Measurements from ENCODE around the gene PPFIBP1.
"Not testable (repeated sequence)": the region's sequence is repeated elsewhere in the genome, so short reads cannot be mapped to it uniquely, and the experiment has no call there.

The PPFIBP1 gene

DNA sequence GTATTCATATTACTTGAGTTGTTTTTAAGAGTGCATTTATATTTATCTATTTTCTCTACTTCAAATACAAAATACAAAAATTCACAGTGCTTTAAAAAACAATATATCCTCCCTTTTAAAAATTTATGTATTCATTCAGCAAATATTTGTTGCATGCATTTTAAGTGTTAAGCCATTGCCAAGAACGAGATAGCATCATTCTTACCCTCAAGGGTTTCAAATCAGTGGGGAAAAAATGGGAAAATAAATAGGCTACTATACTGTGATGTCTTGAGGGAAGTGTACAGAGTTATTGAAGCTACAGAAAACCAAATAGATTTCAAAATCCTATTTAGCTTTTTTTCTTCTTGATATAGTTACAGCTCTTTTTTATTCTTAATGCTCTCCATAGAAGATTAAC is 209.8 kb downstream of the PPFIBP1 start:
- no peak overlapping the region for H3K4me3 ChIP-seq (ENCODE audit: low read depth, low read length, poor library complexity, severe bottlenecking)
- H2AFZ ChIP-seq (ENCODE audit: low read length) = no peak overlapping the region
- no peaks in the 10 kb centered on the region for H4K20me1 ChIP-seq (ENCODE audit: insufficient read depth, low read length)
- H3K27me3 ChIP-seq (ENCODE audit: insufficient read depth, low read length) = no peaks in the 10 kb centered on the region
- H3K36me3 ChIP-seq (ENCODE audit: insufficient read depth, low read length) = peaks cover 60% of the 10 kb centered on the region
- no peaks in the 10 kb centered on the region for H3K79me2 ChIP-seq (ENCODE audit: insufficient read depth, low read length)
- no peaks in the 10 kb centered on the region for H3K9me2 ChIP-seq (ENCODE audit: low read depth, low read length)
- no peak overlapping the region for H3K27ac ChIP-seq (ENCODE audit: low read depth, low read length, poor library complexity, severe bottlenecking)
- peaks cover 11% of the 10 kb centered on the region for H3K4me1 ChIP-seq (ENCODE audit: insufficient read depth, low read length, severe bottlenecking)
- H3K4me2 ChIP-seq (ENCODE audit: low read length) = no peak overlapping the region
- H3K9ac ChIP-seq (ENCODE audit: low read length) = no peak overlapping the region
- no peaks in the 10 kb centered on the region for H3F3A ChIP-seq (ENCODE audit: insufficient read depth, low read length)
- H3K9me3 ChIP-seq (ENCODE audit: low read length) = no peaks in the 10 kb centered on the region
- TF ChIP-seq, protein P1, sequence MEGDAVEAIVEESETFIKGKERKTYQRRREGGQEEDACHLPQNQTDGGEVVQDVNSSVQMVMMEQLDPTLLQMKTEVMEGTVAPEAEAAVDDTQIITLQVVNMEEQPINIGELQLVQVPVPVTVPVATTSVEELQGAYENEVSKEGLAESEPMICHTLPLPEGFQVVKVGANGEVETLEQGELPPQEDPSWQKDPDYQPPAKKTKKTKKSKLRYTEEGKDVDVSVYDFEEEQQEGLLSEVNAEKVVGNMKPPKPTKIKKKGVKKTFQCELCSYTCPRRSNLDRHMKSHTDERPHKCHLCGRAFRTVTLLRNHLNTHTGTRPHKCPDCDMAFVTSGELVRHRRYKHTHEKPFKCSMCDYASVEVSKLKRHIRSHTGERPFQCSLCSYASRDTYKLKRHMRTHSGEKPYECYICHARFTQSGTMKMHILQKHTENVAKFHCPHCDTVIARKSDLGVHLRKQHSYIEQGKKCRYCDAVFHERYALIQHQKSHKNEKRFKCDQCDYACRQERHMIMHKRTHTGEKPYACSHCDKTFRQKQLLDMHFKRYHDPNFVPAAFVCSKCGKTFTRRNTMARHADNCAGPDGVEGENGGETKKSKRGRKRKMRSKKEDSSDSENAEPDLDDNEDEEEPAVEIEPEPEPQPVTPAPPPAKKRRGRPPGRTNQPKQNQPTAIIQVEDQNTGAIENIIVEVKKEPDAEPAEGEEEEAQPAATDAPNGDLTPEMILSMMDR (IDR thresholded peaks at IDR 0.05; ENCODE audit: low read length) = no peak
- TF ChIP-seq EZH2 (IDR thresholded peaks at IDR 0.05; ENCODE audit: borderline replicate concordance, low read length) = no peak

- H3K79me2 ChIP-seq (ENCODE audit: insufficient read depth, low read length); H3K9ac ChIP-seq (ENCODE audit: low read length); H3K9me3 ChIP-seq (ENCODE audit: low read length); H4K20me1 ChIP-seq (ENCODE audit: insufficient read depth, low read length); H3K9me2 ChIP-seq (ENCODE audit: low read depth, low read length); H2AFZ ChIP-seq (ENCODE audit: low read length); H3K27me3 ChIP-seq (ENCODE audit: insufficient read depth, low read length); H3K4me2 ChIP-seq (ENCODE audit: low read length); H3K4me3 ChIP-seq (ENCODE audit: low read depth, low read length, poor library complexity, severe bottlenecking); H3K27ac ChIP-seq (ENCODE audit: low read depth, low read length, poor library complexity, severe bottlenecking); H3F3A ChIP-seq (ENCODE audit: insufficient read depth, low read length): not testable (repeated sequence)
- Histone ChIP-seq H3K36me3 (ENCODE audit: insufficient read depth, low read length) (peaks cover 60% of the 10 kb centered on the region), H3K4me1 (ENCODE audit: insufficient read depth, low read length, severe bottlenecking) (peaks cover 11% of the 10 kb centered on the region)
Observed at GRCh38 chr12:27734321-27734720, 210.3 kb downstream of the PPFIBP1 start.

- Histone ChIP-seq H3K79me2 (ENCODE audit: insufficient read depth, low read length) (no peaks in the 10 kb centered on the region), H3K4me1 (ENCODE audit: insufficient read depth, low read length, severe bottlenecking) (peaks cover 20% of the 10 kb centered on the region), H3K4me3 (ENCODE audit: low read depth, low read length, poor library complexity, severe bottlenecking) (no peak overlapping the region), H3F3A (ENCODE audit: insufficient read depth, low read length) (no peaks in the 10 kb centered on the region), H3K27me3 (ENCODE audit: insufficient read depth, low read length) (no peaks in the 10 kb centered on the region), H3K4me2 (ENCODE audit: low read length) (no peak overlapping the region), H4K20me1 (ENCODE audit: insufficient read depth, low read length) (no peaks in the 10 kb centered on the region), H3K27ac (ENCODE audit: low read depth, low read length, poor library complexity, severe bottlenecking) (no peak overlapping the region), H3K9me2 (ENCODE audit: low read depth, low read length) (no peaks in the 10 kb centered on the region), H2AFZ (ENCODE audit: low read length) (no peak overlapping the region), H3K9me3 (ENCODE audit: low read length) (no peaks in the 10 kb centered on the region), H3K36me3 (ENCODE audit: insufficient read depth, low read length) (peaks cover 75% of the 10 kb centered on the region), H3K9ac (ENCODE audit: low read length) (no peak overlapping the region)
- TF ChIP-seq, protein P1 (IDR thresholded peaks at IDR 0.05; ENCODE audit: low read length) = no peak
- TF ChIP-seq EZH2 (IDR thresholded peaks at IDR 0.05; ENCODE audit: borderline replicate concordance, low read length) = no peak
Observed at GRCh38 chr12:27743601-27744000, 219.6 kb downstream of the PPFIBP1 start.

Measured in OCI-LY1 (cell line).